GM19463 (cell line): ENCODE data around the gene LAMB2.

Experiments
- ATAC-seq: cut with Tn5 transposase; IDR thresholded peaks from one replicate; pipeline ENCODE4 v1.9.1; 2021; ENCODE audit warnings: mild to moderate bottlenecking, moderate library complexity; ENCODE audit not compliant: unreplicated experiment

LAMB2 gene

DNA sequence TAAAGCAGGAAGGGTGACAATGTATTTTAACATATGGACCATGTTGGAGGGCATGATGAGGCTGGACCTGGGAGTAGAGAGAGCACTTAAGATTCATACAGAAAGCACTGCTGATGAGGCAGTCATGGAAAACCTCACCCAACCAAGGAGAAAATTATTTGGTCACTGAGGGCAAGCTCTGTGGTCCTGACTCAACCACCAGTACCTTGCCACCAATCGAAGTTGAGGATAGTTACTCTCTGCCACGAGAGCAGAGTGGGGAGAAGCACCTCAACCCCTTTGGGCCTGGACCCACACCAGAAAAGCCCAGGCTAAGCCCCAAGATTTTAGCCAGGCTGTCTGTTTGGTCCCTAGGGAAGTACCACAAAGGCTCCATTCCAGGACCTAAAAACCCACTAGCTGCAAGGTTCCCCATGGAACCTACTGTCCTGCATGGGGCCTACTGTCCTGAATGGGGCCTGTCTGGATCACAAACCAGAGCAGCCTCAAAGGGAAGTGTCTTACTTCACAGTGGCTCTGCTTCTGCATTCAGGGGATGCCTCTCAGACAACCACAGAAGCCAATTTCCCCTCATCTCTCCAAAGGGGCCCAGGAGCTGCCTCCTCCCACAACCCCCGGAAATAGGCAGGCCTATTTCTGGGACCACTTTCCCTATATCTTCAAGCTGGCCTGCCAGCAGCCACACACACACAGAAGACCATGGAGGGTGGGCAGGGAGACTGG is 29.1 kb upstream of the LAMB2 start:
- no peak for ATAC-seq

DNA sequence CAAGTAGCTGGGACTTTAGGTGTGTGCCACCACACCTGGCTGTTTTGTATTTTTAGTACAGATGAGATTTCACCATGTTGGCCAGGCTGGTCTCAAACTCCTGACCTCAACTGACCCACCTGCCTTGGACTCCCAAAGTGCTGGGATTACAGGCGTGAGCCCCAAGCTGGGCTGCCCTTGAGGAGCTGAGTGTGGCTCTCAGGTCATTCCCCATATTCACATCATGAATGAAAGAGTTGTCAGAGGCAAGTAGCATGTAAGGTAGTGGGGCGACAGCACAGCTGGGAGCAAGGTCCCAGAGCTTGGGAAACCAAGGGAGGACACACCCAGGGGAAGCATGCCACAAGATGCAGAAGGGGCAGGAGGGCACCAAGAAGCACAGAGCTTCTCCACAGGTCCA is 28.3 kb upstream of the LAMB2 start:
- ATAC-seq = no peak

DNA sequence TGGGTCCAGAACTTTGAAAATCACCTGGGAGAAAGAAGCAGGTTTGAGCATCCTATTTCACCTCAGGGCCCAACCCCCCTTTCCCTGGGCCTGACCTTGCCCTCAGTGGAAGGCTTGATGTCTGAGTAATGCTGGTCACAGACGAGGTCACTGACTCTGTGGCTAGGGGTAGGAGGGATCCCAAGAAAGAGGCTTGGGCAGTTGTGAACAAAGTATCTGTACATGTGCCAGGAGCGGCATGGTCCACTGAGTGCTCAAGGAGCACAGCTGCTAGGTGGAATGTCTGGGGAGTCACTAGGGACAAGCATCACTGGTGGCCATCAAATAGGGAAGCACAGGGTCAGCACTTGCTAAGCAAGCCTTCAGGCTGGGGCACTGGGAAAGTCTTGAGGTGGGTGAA is 25.9 kb upstream of the LAMB2 start:
- ATAC-seq = no peak

DNA sequence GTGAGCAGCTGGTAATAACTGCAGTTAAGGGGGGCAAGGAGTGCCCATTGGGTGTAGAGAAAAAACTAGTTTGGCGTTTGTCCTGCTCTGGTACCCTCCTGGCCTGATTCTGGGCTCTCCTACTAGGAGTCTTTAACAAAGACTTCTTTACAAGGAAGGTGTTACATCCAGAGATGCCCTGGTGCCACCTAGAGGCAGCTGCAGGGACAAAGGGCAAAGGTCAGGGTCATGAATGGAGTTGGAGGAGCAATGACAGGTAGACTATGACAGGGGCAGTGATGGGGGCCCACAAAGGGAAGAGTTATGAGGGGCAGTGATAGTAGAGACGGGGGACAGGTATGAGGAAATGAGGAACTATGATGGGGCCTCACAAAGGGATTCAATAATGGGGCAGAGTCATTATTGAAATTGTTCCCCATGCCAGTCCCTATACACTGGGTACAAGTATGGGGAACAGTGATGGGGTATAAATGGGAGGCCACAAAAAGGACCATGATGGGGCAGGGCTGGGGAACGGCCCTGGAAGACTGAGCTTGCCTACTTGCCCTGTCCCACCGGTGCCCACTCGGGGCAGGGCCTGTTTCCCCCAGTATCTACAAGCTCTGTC is 25.4 kb upstream of the LAMB2 start:
- ATAC-seq = no peak

DNA sequence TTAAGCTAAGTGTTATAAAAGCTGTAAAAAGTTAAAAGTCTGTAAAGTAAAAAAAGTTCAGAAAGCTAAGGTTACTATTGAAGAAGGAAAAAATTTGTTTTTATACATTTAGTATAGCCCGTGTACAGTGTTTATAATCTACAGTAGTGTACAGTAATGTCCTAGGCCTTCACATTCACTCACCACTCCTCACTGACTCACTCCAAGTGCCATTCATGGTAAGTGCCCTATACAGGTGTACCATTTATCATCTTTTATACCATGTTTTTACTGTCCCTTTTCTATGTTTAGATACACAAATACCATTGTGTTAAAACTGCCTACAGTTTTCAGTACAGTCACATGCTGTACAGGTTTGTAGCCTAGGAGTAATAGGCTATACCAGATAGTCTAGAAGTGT is 24.4 kb upstream of the LAMB2 start:
- ATAC-seq = no peak

DNA sequence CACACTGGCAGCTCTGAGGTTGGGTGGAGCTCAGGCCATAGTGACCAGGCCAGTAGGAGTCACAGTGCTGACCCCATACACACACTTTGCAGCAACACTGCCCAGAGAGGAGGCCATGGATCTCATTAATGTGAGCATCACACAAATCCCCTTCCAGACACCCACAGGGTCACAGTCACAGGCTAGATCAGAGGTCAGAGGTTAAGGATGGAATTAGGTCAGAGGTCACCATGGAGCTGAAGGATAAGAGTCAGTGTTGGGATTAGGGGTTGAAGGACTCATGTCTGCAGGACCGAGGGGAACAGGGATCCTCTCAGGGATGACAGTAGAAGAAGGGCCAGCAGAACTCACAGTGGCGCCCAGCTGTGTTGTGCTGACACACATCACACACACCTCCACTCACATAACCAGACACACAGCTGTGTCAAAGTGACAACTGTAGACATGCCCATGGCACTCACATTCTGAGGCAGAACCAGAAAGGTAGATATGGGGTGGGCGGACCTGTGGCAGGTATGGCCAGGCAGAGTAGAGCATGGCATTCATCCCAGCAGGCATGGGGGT is 20.6 kb upstream of the LAMB2 start:
- ATAC-seq = no peak

DNA sequence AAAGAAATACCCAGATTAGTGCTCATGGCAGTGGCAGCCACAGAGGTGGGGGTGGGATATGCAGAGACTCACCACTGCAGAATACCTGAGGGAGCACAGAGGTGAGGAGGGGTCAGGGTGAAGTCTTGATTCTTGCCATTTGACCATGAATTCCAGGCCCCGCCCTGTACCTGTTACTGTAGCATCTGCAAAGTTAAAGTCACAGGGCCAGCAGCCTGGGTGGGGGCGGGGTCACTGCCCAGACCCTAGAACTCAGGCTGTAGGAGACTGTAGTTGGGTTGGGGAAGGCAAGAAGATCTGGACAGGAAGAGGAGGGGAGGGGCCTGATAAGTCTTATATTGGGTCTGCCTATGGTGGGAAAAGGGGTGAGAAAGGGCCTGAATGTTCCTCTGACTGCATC is 18.8 kb upstream of the LAMB2 start:
- no peak for ATAC-seq

DNA sequence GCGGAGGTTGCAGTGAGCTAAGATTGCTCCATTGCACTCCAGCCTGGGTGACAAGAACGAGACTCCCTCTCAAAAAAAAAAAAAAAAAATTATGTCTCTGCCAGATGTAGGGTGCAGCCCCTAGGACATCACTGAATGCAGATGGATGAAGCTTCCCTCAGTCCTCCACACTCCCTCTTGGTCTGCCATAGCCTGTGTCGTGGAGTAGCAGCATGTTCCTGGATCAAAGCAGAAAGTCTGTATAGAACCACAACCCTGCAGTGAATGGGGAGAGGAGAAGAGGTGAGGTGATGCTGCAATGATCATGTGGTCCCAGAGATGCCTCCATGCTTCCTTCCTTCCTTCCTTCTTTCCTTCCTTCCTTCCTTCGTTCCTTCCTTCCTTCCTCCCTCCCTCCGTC is 15.3 kb upstream of the LAMB2 start:
- no peak for ATAC-seq

DNA sequence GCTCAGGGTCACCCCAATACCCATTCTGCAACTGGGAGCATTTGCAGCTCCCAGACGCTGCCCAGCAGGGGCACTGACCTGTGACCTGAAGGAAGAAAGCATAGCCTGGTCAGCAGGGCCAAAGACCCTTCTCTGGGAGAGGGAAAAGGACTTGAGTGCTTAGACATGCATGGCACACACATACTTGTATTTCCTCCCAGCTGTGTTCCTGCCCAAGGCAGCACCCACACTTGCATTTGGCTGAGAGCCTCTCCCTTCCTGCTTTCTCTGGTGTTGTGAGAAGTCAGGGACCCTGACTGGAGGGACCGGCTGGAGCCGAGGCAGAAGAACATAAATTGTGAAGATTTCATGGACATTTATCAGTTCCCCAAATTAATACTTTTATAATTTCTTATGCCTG is 7.2 kb upstream of the LAMB2 start:
- ATAC-seq = no peak

DNA sequence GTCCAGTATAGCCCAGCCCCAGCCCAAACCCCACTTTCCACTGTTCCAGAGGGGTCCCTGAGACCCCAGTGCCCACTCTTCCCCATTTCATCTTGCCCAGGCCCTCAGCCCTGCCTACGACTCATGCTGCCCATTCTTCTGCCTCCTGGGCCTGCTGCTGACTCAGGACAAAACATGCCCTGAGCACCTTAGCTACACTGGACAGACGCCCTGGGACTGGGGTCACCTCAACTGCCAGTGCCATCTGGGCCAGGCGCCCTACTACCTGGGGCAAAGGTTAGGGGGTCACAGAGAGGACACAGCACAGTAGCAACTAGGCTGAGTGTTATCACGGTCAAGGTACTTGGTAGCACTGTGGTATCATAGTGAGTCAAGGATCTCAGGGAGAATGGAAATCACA is 2.6 kb upstream of the LAMB2 start:
- no peak for ATAC-seq

DNA sequence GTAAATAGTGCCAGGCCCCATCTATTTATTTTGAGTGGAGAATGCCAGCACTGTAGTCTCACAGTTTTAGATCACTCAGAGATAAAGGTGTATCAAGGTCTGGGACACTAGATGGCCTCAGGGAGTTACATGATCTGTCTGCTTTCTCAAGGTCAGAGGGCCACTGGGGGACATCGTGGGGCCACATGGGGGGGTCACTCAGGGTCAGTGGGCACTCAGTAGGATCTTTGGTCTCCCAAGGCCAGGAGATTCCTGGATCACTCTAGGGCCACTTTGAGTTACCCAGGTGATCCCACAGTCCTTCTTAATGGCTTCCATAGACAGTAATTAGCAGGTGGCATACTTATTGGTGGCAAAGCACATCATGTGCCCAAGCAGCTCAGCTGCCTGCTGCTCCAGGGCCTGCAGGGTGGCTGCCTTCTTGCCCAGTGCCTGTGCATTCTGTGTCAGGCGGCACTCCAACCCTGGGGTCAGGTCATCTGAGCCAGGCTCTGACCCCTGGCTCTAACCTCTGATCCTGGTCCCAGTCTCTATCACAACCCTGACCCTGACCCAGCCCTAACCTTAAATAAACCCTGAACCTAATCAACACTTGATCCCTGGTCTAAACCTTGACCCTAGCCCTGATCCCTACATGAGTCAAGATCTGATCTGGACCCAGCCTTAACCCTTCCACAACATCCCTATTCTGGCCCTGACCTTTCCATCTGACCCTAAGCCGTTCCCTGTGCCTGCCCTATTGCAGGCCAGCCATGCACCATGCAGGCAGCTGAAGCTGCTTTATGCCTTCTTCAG is 1.8 kb upstream of the LAMB2 start:
- ATAC-seq = no peak

DNA sequence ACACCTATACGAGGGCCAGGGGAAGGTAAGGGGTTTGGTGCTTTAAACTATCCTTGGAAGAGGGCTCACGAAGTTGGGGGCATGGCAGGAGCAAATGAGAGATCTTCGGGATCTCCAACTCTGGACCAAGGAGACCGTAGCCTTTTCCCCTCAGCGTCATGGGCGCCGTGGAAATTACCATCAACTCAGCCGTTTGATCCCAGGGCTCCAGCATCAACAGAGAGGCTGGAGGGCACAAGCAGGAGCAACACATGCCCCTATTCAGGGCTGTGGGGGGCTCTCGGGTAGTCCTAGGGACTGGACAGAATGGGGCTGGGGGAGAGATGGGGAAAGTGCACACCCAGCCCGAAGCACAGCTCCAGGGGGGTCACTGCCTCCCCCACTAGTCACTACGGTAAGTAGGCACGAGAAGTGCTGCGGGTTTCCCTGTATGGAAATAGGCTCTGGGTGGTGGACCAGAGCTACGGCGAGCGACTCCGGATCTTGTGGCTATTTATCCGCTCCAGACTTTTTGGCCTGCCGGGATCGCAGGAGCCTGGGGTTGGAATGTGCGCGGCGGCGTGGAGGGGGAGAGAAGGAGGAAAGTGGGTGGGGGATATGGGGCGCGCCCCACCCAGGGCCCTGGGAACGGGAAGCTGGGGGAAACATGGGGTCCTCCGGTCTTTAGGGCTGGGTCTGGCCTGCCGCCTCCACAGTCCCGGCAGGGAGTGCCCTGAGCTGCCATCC is 539 bp upstream of the LAMB2 start:
- no peak for ATAC-seq

DNA sequence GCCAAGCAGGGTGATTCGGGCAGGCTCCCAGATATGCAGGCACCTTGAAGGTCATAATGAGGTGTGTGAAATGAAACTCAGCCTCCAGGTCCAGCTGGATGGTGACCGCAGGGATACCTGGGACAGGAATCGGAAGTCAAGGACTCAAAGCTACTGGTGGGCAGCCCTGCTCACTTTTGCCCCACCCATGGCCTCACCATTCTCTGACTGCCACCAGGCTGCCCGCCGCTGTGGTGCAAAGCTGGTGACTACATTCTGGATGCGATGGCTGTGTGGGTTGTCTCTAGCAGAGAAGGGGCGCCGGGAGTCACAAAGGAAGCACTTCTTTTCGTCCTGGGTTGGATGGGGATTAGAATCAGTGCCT is 795 bp downstream of the LAMB2 start:
- ATAC-seq = no peak

DNA sequence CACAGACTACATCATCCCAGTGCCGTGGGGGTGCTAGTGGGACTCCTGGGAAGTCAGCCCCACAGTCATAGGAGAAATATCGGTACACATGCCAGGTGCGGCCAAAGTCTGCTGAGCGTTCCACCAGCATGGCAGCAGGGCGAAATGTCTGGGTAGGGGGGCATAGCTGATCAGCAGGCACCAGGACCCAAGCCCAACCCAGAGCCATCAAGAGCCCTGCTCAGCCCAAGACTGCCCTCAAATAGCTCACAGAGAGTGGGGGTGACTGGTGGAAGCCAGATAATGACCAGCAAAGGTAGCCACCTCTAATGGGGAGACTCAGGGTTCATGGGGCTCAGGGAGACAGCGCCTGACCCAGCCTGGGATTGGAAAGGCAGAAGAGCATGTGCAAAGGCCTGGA is 1.3 kb downstream of the LAMB2 start:
- ATAC-seq = no peak

DNA sequence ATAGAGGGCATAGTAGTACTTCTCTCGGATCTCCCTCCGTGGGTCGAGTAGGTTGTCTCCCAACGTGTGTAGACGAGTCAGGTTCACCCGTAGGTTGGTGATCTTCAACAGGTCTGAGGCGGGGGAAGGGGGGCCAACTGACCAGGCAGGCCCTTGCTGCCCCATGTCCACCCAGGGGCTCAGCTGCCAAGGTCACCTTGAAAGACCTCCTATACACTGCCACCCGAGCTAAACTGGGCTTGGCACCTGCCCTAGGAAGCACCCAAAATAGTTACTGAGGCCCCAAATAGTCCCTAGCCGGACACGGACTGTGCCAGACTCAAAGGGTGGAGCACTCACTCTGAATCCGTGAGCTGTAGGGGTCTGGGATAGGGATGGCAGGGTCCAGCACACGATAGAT is 1.8 kb downstream of the LAMB2 start:
- no peak for ATAC-seq

DNA sequence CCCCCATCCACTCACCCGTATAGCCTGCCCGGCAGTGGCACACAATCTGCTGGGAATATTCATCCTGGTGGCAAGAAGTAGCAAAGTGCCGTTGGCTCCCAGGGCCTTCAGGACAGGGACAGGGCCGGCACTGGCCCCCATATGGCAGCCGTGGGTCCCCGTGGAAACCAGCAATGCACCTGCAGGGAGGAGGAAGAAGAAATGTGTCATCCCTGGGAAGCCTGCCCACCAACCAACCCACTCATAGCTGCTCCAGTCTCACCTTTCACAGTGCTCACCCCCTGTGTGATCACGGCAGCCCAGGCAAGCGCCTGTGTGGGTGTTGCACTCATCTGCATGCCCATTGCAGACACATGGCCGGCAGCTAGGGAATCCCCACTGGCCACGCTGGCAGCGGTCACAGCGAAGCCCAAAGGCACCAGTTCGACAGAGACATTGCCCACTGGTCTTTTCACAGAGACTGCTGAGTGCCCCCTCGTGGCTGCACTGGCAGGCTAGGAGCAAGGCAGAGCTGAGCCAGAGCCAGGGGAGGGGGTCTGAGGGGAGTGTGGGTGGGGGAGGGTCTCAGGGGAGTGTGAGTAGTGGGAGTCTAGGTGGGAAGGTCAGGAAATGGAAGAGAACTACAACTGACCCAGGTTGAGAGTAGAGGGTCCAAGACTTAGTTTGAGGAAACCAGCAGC is 7.7 kb downstream of the LAMB2 start:
- ATAC-seq = no peak

DNA sequence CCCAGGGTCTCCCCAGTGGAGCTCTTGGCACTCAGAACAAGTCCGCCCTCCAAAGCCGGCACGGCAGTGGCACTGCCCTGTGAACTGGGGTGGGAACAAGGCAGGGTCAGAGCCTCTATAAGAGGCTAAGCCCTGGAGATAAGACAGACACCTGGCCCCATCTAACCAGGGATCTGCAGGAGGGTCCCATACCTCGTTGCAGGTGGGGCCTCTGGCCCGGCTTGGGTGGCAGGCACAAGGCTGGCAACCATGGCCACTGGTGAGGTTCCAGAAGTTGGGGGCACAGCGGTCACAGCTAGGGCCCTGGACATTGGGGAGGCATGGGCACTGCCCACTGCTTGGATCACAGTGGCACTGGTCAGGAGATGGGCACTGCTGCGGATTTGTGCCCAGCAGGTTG is 8.6 kb downstream of the LAMB2 start:
- ATAC-seq = no peak

DNA sequence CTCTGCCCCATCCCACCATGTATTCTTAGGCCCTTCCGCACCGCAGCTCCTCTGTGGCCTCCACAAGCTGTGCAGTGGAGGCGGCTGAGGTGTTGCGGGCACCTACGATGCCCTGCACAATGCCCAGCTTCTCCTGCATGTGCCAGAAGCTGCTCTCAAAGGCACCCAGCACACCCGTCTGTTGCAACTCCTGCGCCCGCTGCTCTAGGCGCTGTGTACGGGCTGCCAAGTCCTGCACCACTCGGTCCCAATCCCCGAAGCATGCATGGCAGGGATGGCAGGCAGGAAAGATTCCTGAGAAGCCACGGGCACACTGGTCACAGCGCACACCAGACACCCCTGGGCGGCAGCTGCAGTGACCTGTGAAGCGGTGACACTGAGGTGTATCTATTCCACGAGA is 9.2 kb downstream of the LAMB2 start:
- ATAC-seq = no peak

DNA sequence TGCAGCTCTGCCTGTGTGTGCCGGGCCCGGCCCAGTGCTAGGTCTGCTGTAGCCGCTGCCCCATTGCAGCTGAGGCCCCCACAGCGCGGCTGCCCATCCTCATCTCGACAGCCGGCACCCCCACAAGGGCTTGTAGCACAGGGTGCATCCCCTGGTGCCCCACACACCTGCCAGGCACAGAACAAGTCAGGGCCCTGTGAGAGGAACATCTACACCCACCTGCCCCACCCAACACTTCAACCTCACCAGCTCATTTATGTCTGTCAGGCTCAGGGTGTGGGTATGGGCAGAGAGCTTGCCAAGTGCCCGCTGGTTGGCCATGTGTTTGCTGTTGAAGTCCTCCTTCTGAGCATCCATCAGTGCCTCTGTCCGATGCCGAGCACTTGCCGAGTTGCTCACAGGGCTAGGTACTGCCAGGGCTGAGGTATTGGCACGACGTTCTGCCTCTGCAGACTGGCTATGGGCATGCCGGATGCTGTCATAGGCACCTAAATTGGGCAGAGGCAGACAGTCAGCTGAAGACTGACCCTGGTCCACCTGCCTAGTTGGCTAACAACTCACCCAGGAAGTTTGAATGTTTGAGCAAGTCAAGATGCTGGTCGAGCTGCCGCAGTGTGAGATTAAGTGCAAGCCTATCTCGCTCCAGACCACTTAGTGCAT is 9.8 kb downstream of the LAMB2 start:
- no peak for ATAC-seq

DNA sequence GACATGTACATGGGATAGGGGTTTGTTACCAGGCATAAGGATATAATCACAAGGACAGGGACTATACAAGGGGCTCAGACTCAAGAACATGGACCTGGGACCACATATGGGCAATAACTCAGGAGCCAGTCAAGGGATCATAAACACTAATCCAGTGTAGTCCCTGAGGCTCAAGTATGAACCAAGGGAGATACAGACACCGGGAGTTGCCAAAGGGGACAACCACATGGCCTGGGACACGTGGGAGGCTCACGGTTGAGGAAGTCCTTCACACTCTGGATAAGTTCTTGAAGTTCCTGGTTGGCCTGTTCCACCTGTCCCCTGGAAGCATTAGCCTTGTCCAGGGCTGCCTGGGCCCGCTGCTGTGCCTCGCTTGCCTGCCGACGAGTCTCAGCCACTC is 10.4 kb downstream of the LAMB2 start:
- no peak for ATAC-seq
